Measurements from ENCODE around the gene MYO5C.
A peak's percentile ranks its signal among the peaks of the same experiment; 100 is the strongest.
"Not testable (repeated sequence)": the region's sequence is repeated elsewhere in the genome, so short reads cannot be mapped to it uniquely, and the experiment has no call there.

Gene MYO5C

DNA sequence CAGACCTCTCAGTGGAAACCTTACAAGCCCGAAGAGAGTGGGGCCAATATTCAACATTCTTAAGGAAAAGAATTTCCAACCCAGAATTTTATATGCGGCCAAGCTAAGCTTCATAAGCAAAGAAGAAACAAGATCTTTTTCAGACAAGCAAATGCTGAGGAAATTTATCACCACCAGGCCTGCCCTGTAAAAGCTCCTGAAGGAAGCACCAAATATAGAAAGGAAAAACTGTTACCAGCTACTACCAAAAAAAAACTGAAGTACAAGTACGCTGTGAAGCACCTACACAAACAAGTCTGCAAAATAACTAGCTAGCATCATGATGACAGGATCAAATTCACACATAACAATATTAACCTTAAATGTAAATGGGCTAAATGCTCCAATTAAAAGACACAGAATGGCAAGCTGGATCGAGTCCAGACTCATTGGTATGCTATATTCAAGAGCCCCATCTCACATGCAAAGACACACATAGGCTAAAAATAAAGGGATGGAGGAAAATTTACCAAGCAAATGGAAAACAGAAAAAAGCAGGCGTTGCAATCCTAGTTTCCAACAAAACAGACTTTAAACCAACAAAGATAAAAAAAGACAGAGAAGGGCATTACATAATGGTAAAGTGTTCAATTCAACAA, 130.0 kb downstream of the MYO5C start:
- DNase-seq: not testable (repeated sequence)

GRCh38 chr15:52164631-52165265, 130.9 kb downstream of the MYO5C start:
- no peak for DNase-seq

DNA sequence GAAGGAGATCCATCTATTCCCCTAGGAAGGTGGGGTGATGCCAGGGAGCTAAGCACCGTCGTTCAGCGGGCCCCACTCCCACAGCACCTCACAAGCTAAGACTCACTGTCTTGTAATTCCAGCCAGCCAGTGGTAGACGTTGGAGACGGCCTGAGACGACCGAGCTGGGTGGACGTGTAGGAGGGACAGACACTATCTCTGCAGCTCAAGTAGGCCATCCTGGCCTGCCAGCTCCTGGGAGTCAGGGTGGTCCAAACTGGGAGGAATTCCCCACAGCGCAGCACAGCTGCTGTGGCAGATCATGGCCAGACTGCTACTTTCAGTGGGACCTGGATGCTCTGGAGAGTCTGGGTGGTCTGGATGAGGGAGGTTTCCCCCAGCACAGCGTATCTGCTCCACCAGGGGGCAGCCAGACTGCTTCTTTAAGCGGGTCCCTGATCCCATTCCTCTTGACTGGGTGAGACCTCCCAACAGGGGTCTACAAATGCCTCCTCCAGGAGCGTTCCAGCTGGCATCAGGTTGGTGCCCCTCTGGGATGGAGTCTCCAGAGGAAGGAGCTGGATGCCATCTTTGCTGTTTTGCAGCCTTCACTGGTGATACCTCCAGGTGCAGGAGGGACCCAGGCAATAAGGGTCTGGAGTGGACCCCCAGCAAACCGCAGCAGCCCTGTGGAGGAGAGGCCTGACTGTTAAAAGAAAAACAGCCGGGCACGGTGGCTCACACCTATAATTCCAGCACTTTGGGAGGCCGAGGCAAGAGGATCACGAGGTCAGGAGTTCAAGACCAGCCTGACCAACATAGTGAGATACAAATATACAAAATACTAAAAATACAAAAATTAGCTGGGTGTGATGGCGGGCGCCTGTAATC, 132.0 kb downstream of the MYO5C start:
- DNase-seq: peak in 1 of 2 donors; percentile 25

GRCh38 chr15:52162876-52163275, 132.7 kb downstream of the MYO5C start:
- DNase-seq: no peak

DNA sequence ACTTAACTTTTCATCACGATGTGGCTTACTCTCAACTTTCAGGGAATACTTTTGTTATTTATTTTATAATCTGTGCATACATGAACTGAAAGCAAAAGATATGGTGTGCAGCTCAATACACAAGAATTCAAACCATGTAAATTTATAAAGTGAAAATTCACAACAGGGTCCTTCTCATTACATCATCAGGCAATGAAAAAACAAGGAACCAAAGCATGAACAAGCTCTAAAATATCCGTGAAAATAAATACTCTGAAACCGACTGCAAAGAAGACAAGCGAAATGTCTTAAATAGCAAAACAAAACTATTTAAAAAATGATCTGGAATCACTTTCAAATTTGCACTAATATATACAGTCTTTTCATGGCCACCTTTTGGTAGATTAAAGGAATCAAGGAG, 133.3 kb downstream of the MYO5C start:
- no peak for DNase-seq

DNA sequence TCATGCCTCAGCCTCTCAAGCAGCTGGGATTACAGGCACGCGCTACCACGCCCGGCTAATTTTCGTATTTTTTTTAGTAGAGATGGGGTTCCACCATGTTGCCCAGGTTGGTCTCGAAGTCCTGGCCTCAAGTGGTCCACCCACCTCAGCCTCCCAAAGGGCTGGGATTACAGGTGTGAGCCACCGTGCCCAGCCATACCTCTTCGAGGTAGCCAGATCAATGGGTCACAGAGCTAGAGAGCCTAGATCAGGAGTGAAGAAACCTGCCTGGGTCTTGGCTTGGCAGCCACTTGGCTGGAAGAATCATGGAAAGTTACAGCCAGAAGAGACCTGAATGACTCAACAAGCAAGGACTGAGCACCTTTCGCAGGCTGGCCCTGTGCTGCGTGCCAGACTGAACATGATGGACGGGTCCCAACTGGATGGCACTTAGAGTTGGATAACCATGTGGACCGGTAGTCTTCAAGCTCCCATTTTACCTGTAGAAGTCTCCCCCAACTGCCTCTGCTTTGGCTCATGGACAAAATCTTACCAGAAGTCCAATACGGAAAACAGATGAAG, 134.1 kb downstream of the MYO5C start:
- no peak for DNase-seq

DNA sequence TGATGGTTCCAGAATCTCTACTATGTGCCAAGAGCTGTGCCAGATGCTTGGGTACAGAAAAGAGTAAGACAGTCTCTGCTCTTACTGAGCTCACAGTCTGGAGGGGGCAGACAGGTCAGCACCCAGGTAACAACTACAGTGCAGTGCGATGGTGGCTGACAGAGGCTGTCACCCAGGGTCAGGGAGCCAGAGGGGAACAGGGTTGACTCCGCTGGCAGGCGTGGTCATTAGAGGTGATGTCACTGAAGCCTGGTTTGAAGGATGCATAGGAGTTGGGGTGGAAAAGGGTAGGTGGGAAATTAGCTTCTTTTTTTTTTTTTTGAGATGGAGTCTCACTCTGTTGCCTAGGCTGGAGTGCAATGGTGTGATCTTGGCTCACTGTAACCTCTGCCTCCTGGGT, 136.0 kb downstream of the MYO5C start:
- DNase-seq: no peak

- DNase-seq: no peak
Observed at GRCh38 chr15:52158084-52158765, 137.4 kb downstream of the MYO5C start.

DNA sequence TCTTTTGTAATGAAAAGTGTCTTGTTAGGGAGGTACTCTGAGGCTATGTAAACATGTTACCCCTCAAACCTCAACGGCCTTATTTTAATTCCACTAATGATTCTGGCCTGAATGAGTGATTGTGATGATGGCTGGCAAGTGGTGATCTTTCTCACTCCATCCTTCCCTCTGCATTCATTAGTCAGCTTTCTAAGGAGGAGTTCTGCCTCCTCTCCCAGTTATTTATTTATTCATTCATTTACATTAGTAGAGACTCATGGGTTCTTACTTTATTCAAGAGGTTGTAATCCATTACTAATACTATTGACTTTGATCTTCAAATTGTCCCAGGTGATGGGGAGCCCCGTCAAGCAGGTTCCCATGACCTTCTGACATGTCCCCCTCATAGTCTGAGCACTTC, 139.7 kb downstream of the MYO5C start:
- DNase-seq: no peak

DNA sequence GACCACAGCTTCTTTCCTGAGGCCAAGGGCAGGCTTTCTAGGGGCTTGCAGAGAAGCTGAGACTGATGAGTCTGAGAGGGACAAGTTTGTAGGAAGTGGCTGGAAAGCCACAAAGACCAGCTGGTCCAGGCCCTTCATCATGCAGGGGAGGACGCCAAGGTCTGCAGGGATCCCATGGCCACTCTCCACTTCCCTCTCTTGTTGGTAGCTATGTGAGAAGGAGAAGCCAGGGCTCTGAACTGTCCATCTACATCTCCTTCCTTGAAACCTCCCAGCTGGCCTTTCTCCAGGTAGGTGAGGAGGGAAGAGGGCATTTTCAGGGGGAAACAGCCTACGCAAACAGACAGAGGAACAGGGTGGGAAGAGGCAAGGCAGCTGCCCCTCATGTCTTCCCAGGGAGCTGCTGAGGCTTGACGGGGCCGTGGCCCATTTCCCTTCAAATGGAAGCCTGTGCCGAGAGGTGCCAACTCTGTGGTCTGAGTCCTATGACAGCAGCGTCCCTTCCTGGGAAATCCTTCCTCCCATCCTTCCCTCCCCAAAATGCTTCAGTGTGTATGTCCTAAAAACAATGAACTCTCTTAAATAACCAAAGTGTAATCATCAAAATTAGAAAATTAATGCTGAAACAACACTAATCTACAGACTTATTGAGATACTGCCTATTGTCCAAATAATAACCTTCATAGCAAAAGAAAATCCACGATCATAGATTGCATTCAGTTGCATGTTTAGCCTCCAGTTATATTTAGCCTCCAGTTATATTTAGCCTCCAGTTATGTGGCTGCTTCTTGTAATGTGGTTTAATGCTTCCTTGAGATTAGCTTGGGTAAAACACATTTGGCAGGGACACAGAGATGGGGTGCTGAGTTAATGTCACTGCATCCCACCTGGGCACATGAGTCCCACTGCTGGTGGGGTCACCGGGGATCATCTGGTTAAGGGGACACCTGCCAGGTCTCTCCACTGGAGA, 140.4 kb downstream of the MYO5C start:
- no peak for DNase-seq

- no peak for DNase-seq
Observed at GRCh38 chr15:52153900-52154895, 141.4 kb downstream of the MYO5C start.

GRCh38 chr15:52151353-52151752, 144.3 kb downstream of the MYO5C start:
- no peak for DNase-seq

GRCh38 chr15:52150871-52151270, 144.7 kb downstream of the MYO5C start:
- no peak for DNase-seq

DNA sequence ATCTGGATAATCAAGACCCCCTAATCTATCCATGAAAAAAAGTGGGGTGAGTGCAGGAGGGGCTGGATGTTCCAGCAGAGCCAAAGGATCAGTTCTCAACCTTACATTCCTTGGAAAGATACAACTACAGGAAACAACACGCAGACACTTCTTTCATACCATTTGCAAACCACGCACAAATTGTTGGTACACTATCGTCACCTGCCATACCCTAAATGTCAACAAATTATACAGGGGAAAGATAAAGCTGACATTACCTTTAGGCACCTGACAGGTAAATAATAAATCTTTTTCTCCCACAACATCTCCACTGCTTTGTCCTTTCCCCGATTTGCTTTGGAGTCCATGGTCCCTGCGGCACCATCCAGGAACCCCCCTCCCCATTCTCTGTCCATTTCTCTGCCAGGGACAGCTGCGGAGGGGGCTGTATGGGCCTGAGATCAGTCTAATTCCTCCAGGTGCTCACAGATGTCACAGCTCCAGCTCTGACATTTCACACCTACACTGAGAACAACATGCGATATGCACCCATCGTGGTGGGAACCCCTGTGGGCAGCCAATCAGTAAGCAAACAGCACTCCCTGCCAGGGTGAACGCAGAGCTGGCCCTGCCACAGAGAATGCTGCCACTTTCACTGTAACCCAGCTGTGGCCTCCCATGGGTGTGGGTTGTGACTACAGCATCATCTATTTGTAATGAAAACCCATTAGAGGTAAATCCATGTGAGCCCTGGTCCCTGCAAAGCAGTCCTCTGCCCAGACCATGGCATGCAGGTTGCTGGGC, 145.4 kb downstream of the MYO5C start:
- no peak for DNase-seq

GRCh38 chr15:52148403-52148802, 147.2 kb downstream of the MYO5C start:
- no peak for DNase-seq

GRCh38 chr15:52146776-52147175, 148.8 kb downstream of the MYO5C start:
- DNase-seq: no peak

- DNase-seq: no peak
Observed at GRCh38 chr15:52146261-52146660, 149.3 kb downstream of the MYO5C start.

GRCh38 chr15:52144656-52145178, 150.9 kb downstream of the MYO5C start:
- no peak for DNase-seq

DNA sequence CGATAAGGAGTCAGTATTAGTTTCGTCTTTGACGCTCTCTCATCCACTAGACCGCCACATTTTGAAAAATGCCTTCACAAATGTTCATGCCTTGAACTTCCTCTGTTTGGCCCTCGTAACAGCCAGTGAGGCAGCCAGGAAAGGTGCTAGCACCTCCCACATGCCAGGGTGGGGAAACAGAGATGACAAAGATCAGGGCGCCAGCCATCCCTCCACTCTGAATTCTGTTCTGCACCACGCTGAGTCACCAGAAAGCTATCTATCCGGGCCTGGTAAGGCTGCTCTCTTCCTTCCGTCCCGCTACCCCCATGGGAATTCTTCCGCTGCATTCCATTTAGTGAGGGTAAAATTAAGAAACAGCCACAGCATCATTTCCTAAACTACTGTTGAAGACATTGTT, 151.7 kb downstream of the MYO5C start:
- DNase-seq: no peak
